Astrocyte of the hippocampus (primary cell): ENCODE measurements around the gene ERN1.

Source experiments
- DNase-seq: peaks from one replicate; pipeline ENCODE4 v3.0.0; 2011; ENCODE audit warnings: low read depth, low spot score

ERN1 gene

DNA sequence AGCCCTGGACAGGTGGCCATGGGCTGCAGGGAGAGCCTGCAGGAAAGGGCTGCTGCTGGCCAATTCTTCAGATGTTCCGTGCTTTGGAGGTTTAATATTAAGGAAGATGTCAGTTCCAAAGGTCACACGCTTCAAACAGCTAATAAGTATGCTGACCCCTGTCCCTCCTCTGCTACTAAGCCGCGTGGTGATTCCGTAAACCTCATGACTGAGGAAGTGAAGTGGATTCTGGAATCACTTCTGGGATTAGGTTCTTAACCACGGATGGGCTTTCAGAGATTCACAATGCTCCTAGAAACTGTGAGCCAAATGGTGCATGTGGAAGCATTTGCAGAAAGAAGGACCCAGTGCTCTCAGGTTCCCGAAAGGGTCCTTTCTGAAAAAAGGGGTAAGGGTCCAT lies 28.5 kb upstream of the ERN1 start:
- no peak for DNase-seq

DNA sequence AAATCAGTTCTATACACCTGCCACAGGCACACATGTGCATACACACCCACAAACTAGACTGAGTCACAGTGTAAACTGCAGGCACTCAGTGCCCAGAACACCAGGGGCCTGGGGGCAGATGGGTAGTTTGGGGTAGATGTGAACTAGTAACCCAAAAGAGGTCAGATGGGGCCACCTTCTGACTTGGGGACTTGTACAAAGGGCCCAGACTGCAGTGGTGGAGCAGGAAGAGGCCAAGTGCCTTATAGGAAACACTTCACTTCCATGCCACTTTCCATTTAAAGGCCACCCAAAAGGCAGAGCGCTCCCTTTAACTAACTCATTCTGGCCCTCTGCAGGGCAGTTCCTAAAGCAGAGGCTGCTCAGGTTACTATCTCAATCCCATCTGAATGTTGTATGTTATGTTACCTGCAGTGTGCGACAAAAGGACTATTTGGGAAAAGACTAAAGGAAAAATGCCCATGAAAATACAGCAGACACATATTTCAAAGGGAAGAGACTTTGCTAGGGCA lies 27.8 kb upstream of the ERN1 start:
- no peak for DNase-seq

GRCh38 chr17:64156670-64157069 lies 26.7 kb upstream of the ERN1 start:
- no peak for DNase-seq

GRCh38 chr17:64155751-64156544 lies 26.0 kb upstream of the ERN1 start:
- DNase-seq, result peak; percentile 31

GRCh38 chr17:64155129-64155528 lies 25.2 kb upstream of the ERN1 start:
- no peak for DNase-seq

GRCh38 chr17:64154717-64155116 lies 24.8 kb upstream of the ERN1 start:
- DNase-seq, result no peak

DNA sequence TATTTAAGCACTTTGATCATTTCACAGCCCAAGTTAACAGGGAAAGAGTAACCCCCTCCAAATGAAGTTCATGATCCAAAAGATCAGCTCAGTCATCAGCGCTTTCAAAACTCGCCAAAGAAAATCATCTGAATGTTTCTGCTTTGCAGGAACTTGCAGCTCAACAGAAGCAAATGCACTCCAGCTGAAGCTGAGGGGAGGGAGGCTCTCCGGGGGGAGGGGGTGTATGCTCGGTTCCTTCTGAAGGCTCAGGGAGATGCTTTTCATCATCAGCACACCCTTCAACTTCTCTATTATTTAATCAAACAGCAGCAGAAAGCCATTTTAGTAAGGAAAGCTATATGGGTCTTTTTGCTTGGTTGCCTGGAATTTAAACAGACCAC lies 24.4 kb upstream of the ERN1 start:
- DNase-seq, result no peak

DNA sequence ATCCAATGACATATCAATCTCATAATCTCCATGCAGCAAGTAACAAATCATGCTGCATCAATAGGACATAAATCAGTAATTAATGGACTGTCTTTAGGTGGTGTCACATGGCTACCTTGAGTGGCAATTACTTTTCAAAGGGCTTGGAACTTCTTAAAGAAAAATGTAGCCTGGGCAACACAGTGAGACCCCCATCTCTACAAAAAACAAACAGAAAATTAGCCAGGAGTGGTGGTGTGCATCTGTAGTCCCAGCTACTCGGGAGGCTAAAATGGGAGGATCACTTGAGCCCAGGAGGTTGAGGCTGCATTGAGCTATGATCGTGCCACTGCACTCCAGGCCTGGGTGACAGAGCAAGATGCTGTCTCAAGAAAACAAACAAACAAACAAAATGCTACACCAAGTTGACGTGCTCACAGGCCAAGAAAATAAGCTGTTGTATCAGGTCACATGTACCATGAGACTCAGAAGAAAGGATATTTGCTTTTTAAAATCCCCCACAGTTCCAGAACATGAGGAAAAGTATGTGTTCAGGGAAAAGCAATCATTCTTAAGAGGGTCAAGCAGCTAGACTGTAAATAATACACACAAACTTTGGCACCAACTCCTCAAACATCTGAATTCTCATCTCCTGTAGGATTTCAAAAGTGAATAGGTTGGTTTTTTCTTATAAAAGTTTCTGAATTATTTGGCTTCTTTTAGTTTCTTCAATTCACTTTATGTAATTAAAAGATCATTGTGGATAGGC lies 23.8 kb upstream of the ERN1 start:
- no peak for DNase-seq

- no peak for DNase-seq
Measured at GRCh38 chr17:64152428-64153125, 22.6 kb upstream of the ERN1 start.

- no peak for DNase-seq
Measured at GRCh38 chr17:64151016-64151368, 21.0 kb upstream of the ERN1 start.

DNA sequence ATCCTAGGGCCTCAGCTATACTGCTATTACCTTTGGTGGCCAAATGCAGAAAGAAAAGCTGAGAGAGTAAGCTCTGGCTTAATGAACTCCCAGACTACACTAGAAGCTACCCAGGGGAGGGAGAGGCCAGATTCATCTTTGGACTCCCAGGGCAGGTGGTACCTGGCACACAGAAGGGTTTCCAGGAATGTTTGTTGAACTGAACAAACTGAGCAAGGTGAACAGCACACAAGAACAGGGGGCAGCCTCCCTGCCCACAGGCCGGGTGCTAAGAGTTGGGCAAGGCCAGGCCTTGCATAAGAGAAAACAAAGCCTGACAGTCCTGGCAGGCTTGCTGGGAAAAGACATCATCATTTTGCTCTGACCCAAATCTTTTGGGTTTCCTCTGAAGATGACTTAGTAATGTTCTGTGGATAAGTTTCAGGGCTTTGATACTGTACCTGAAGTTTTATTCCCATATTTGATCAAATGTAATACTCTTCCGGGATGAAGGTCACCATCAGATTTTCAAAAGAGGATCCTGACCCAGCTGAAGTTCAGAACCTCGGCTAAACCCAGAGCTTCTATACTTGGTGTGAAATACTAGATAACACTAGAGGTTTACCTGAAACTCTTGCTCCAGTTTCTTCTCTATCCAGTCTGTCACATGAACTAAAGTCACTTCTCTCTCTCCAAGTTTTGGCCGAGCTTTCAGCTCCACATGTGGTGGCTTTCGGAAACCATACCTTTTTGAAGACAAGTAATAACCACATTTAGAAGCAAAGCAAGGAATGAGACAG lies 20.5 kb upstream of the ERN1 start:
- DNase-seq, result no peak

DNA sequence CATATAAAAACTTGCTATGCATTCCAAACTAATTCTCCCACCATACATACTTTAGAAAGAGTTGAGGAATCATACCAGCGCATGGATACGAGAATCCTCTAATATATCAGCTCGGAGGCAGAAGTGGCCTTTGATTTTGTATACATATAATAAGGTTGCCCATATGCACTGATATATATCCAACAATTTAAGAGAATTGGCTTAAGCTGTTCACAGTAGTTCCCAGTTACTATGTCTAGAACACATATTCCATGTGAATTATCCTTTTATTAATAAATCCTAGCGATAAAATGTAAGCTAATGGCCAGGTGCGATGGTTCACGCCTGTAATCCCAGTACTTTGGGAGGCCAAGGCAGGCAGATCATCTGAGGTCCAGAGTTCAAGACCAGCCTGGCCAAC lies 19.3 kb upstream of the ERN1 start:
- DNase-seq, result no peak

- no peak for DNase-seq
Measured at GRCh38 chr17:64148699-64149098, 18.8 kb upstream of the ERN1 start.

- no peak for DNase-seq
Measured at GRCh38 chr17:64148017-64148631, 18.2 kb upstream of the ERN1 start.

DNA sequence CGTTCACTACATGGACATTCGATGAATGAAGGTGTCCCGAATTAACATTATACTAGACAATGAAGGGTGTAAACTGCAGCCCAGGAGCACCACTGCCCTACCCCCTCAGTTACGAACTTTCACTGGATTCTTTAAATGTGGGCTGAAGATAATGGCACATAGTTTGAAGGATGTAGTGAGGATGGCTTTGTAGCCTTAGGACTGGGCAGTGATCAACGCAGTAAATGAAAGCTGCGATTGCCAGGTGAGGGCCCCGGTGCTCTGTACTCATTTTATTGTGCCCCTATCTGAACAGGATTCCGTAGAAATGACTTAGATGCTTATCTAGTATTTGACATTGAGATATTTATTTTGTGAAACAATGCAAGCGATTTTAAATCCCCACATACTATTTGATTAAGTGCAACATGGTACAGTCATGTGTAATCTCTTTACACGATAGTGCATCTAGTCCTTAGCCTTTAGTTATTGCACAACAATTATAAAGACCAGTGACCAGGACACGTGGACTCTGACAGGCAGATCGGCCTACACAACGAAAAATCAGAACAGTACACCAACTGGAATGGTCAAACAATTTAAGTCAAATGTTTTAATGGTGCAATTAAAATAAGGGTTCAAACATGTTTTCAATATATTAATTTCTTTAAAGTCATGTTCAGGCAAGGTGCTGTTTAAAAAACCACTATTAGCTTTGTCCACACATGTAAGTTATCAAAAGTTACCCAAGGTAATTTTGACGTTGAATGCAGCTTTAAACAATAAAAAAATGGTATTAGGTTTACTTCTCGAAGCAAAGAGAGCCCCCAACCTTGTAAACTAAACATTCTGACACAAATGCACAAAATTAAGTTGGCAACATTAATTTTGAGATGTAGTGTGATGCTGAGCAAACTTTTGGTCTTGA lies 17.4 kb upstream of the ERN1 start:
- peak; percentile 20 for DNase-seq

DNA sequence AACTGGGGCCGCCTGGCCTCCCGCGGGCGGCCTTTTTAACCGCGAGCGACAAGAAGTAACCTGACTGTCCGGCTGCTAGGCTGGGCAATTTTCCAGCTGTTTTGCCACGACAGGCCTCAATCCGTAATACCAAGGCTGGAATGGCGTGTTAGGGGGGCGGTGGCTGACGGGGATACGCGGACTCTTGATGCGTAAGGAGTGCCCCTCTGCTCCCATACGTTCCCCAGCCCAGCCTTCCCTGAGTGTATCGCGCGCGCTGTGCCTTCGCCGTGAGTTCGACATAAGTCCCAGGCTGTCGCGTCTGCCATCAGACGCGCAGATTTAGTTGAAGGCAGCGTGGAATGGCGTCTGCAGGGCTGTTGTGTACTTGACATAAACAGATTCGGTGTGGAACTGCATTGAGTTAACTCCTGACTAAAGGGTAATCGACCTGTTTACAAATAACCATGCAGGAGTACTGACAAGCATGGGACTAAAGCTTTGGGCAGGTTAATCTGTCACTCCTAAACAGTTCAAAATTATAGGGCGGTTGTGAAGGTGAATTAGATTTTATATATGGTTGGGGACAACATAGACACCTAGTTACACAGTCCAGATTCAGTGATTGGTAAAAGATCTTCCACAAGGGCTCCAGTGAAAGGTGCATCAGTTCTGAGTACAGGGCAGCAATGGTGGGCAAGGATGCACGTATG lies 16.6 kb upstream of the ERN1 start:
- DNase-seq, result peak; percentile 81

DNA sequence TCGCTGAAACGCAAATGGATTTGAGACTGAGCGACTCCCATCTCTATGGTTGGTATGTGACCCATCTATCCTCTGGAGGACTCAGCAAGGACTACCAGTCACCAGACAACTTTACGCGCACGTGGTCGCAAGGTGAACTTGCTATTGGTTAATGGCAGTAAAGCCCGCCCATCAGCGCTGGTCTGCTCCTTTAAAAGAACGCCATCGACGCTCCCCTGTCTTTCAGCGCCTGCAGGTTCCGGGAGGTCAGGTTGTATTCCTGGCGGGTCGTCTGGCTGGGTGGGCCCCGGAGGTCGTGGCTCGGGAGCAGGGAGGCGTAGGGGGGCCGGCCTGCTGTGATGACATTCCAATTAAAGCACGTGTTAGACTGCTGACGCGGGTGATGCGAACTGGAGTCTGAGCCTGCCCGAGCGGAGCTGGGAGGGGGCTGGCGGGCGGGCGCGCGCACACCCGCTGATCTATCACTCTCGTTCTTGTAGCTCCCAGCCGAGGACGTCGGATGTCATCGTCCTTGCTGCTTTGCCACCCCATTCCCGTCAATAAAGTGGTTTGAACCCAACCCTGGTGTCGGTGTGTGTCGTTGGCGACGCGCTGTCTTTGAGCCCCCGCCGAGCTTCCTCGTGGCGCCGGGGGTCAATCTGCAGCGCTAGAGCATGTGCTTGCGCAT lies 15.9 kb upstream of the ERN1 start:
- peak; percentile 99 for DNase-seq

DNA sequence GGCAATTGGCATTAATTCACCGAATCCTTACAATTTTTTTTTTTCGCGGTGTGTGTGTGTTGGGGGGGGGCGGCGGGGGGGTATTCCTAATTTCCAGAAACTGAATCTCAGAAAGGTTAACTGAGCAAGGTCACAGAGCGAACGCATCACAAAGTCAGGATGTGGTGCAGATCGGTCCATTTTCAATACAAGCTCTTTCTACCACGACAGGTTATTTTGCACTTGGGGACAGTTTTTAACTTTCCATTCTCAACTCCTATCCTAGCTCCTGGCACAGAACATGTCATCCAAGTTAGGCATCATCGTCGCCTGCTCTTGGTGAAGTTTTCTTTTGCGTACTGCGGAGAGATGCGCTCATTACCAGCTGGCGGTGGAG lies 15.4 kb upstream of the ERN1 start:
- no peak for DNase-seq

DNA sequence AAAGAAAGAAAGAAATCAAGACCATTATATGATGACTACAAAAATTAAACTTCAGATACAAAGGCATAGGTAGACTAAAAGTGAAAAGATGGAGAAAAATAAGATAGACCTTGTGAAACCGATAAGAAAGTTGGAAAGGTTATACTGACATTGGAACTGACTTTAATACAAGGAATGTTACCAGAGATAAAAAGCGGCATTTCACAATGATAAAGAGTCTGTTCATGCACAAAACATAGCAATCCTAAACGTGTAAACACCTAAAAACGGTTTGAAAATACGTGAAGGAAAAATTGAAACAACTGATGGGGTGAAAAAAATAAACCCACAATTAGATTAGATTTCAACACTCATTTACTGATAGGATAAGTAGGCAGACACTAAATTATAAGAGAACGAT lies 9.6 kb upstream of the ERN1 start:
- DNase-seq, result no peak
